GM19193 (cell line): Measurements from ENCODE around the gene ABCB1.

Experiments used
- POLR2A ChIP-seq: IDR thresholded peaks from 4 replicates; pipeline ENCODE4 v1.6.1; 2011; ENCODE audit not compliant: insufficient read depth, insufficient read length; ENCODE audit errors: extremely low read depth

The ABCB1 gene

DNA sequence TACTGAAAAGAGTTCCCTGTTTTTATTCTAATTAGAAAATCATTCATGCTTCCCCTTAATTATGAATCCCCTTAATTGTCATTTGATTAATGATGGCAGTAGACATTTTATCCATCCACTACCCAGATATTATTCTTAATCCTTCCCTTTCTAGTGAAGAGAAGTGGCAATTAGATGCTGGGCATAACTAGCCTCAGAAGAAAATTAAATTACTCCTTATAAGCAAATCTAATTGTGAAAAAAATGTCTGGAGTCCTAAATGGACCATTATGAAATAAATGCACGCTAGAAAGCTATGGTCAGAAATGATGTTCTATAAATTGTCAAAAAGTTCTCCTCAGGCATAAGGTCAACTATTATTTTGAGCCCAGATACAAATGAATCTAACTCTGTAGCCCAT lies 4.5 kb downstream of the ABCB1 start:
- no peak for TF ChIP-seq POLR2A

DNA sequence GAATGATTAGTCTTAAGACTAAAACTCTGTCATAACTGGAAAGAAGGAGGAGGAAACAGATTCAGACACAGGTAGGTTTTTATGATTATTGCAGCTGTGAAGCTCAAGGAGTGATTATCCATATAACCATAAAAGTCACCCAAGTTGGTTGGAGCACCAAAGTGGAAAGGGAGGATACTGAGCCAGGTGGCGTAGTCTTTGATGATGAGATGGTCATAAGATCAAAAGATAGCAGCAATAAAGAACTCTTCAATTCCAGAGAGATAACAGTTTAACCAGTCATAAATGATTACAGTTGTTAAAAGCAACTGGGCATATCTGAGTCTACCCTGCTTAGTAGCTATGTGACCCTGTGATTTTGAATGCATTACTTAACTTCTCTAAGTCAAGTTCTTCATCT lies 8.4 kb downstream of the ABCB1 start:
- no peak for TF ChIP-seq POLR2A

- TF ChIP-seq POLR2A: no peak
These were observed 9.5 kb downstream of the ABCB1 start for GRCh38 chr7:87591211-87591610.

GRCh38 chr7:87590578-87590977 lies 10.1 kb downstream of the ABCB1 start:
- TF ChIP-seq POLR2A: no peak

GRCh38 chr7:87589631-87590030 lies 11.1 kb downstream of the ABCB1 start:
- TF ChIP-seq POLR2A: no peak

- no peak for TF ChIP-seq POLR2A
These were observed 19.0 kb downstream of the ABCB1 start for GRCh38 chr7:87581723-87582122.

GRCh38 chr7:87580636-87581035 lies 20.0 kb downstream of the ABCB1 start:
- no peak for TF ChIP-seq POLR2A

- TF ChIP-seq POLR2A: no peak
These were observed 25.2 kb downstream of the ABCB1 start for GRCh38 chr7:87575521-87575920.

DNA sequence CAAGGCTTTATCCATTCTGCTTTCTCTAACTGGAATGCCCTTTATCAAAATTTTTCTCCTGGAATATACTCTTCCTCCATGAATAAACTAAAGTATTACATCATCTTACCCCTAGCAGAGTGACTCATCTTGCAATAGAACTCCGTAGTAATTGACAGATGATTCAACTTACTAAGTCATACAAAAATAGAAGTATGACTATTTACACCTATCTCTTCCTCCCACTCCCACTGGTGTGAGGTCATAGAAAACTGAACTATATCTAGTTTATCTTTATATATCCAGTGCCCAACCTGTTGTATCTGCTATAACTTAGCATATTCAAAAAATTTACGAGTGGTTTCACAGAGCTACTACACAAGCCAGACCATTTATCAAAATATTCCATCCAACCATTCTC lies 26.1 kb downstream of the ABCB1 start:
- TF ChIP-seq POLR2A: no peak

GRCh38 chr7:87570178-87570577 lies 30.5 kb downstream of the ABCB1 start:
- no peak for TF ChIP-seq POLR2A

DNA sequence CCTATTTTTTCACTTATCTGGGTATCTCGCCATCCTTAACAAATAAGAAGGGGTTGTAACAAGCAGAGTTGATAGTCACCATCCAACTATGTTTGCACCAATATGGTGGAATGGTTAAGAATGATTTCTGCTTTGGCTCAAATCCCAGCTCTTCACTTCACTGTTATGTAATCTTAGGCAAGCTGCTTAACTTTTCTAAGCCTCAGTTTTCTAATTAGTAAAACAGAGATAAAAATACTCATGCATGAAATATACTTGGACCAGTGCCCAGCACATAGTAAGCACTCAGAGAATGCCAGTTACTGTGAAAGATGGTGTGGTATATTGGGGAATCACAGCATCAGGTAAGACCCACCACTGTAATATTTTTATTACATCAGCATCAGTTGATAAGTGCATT lies 33.6 kb downstream of the ABCB1 start:
- no peak for TF ChIP-seq POLR2A

DNA sequence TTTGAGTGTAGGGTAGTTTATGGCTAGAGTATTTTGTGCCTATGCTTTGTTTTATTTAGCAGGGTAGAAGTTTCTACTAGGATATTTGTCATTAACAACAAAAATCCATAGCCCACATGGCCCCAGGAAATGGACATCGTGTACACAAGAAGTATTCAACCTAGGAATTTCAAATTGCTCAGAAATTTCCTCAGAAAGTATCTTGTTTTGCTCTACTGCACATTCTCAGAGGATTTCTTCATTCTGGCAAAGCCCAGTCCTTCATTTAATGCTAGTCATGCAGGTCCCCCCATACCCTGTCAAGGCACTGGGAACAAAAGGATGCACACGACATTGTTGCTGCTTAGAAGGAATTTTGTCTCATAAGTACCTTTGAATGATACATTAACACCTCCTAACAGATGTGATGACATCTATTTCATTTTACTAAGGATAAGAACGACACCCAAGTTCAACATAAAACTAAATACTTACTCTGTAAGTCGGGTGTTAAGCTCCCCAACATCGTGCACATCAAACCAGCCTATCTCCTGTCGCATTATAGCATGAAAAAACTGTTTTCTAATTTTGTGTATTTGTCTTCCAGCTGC lies 34.3 kb downstream of the ABCB1 start:
- no peak for TF ChIP-seq POLR2A

- no peak for TF ChIP-seq POLR2A
These were observed 34.8 kb downstream of the ABCB1 start for GRCh38 chr7:87565877-87566276.

GRCh38 chr7:87564296-87564963 lies 36.3 kb downstream of the ABCB1 start:
- TF ChIP-seq POLR2A: no peak

DNA sequence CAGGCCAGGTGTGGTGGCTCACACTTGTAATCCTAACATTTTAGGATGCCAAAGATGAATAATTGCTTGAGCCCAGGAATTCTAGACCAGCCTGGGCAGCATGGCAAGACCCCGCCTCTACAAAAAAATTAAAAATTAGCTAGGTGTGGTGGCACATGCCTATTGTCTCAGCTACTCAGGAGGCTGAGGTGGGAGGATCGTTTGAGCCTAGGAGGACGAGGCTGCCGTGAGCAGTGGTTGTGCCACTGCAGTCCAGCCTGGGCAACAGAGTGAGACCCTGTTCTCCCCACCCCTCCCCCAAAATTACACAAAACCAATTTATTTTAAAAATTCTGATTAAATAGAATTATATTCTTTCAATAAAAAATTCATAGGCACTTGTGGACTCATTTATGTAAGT lies 39.0 kb downstream of the ABCB1 start:
- TF ChIP-seq POLR2A: no peak

DNA sequence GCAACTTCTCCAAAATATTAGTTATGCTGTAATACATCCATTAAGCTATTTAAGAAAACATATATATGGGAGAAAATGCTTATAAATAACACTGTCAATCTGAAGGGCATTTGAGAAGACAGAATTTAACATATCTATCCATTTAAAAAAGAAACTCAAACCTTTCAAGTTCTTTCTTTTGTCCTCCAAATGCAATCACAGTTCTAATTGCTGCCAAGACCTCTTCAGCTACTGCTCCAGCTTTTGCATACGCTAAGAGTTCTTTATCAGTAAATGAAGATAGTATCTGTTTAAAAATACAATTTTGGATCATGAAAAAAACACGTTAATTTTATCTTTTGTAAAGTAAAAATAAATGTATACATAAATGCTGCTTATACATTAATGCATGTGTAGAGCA lies 39.6 kb downstream of the ABCB1 start:
- TF ChIP-seq POLR2A: no peak
